Uterine smooth muscle cell (primary cell): ENCODE measurements around the gene C2orf92. TPM values are rescaled to one million over a fixed set of nuclear protein-coding genes. Genes with fewer than 3 reads are reported as not detected.

ENCODE experiments used
- total RNA-seq: library from RNA; depleted of rRNA; stranded (reverse); fragments of >200 nt; gene quantifications from 2 replicates; pipeline ENCODE4 v1.2.3, GENCODE V29; 2014

C2orf92 gene
- total RNA-seq: 2.0 and 2.5 TPM in 2 replicates

GRCh38 chr2:97669448-97669847, at the start of gene C2orf92:
Gene C2orf92 (plus strand): TSS chr2:97669713. CDS start chr2:97669789, 76 bp downstream.

GRCh38 chr2:97645695-97646629, 23.6 kb upstream of the C2orf92 start, which contains the start of gene COX5B:
Gene COX5B (plus strand): TSS chr2:97646062. CDS start chr2:97646087, 25 bp downstream.

GRCh38 chr2:97663962-97664635, 5.4 kb upstream of the C2orf92 start, which contains the start of gene ACTR1B:
Gene ACTR1B (minus strand): TSS chr2:97664044. CDS start chr2:97663890, 154 bp downstream.

GRCh38 chr2:97713296-97714083, 44.0 kb downstream of the C2orf92 start, which contains the start of gene ZAP70:
Gene ZAP70 (plus strand): TSS chr2:97713576. CDS start chr2:97724037, 10,461 bp downstream.

Other genes with a start within 250 kb of the C2orf92 start
- 32.5 and 45.6 TPM in 2 replicates for gene ANKRD36B, start 79.8 kb upstream of the C2orf92 start, total RNA-seq
- gene COX5B, start 23.7 kb upstream of the C2orf92 start, total RNA-seq: 191 and 262 TPM in 2 replicates
- 84.1 and 93.2 TPM in 2 replicates for gene ACTR1B, start 5.7 kb upstream of the C2orf92 start, total RNA-seq
- 0.12 TPM in 1 of 2 replicates, not detected in the other for gene ZAP70, start 43.9 kb downstream of the C2orf92 start, total RNA-seq